MM.1S (cell line): ENCODE results near the gene TMTC2.

Source experiments
- EZH2 ChIP-seq: fragments of 300-600 bp; sonication (generic); optimal IDR thresholded peaks from 2 replicates; pipeline ENCODE3; 2017; ENCODE audit warnings: low read depth, mild to moderate bottlenecking, antibody characterized with exemption, low read length, mixed read lengths
- EZH2phosphoT487 ChIP-seq: fragments of 300-600 bp; sonication (generic); IDR thresholded peaks from 2 replicates; pipeline ENCODE4 v1.6.1; 2018; ENCODE audit warnings: antibody characterized with exemption, low read length
- TF ChIP-seq, protein P1 (sequence below): fragments of 300-600 bp; sonication (generic); IDR thresholded peaks from 2 replicates; pipeline ENCODE4 v1.5.1; 2016; ENCODE audit warnings: antibody characterized with exemption, low read length, mixed read lengths

DNA sequence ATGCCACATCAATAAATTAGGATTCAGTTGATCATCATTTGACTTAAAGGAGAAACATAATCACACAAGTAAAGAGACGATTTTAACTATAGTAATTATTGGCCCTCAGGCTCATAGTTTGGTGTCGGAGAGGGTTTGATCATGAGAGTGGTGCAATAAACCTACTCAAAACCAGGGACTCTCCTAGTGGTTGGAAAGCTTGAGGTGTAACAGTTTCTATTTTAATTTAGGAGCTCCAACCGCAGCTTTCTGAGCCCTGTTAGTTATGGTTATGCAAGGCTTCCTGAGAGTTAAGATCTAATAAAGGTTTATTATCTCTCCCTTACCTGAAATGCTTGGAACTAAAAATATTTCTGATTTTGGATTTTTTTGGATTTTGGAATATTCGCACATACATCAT lies 36.4 kb downstream of the TMTC2 start:
- TF ChIP-seq, protein P1, sequence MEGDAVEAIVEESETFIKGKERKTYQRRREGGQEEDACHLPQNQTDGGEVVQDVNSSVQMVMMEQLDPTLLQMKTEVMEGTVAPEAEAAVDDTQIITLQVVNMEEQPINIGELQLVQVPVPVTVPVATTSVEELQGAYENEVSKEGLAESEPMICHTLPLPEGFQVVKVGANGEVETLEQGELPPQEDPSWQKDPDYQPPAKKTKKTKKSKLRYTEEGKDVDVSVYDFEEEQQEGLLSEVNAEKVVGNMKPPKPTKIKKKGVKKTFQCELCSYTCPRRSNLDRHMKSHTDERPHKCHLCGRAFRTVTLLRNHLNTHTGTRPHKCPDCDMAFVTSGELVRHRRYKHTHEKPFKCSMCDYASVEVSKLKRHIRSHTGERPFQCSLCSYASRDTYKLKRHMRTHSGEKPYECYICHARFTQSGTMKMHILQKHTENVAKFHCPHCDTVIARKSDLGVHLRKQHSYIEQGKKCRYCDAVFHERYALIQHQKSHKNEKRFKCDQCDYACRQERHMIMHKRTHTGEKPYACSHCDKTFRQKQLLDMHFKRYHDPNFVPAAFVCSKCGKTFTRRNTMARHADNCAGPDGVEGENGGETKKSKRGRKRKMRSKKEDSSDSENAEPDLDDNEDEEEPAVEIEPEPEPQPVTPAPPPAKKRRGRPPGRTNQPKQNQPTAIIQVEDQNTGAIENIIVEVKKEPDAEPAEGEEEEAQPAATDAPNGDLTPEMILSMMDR: no peak
- no peak for TF ChIP-seq EZH2phosphoT487
- no peak for TF ChIP-seq EZH2
